BLaER1 treated with 17β-estradiol and CSF1 and Interleukin-3, amounts not matched to agents 10 nM and 100 nM (cell line): ENCODE results near the gene TC2N.
"Not testable (repeated sequence)": the region's sequence is repeated elsewhere in the genome, so short reads cannot be mapped to it uniquely, and the experiment has no call there.

Experiments
- H3K27ac ChIP-seq, 11 experiments: shearing (Covaris generic); formaldehyde crosslinking; 2 replicates each; pipeline ENCODE4 v1.8.1; 2022
- H3K27me3 ChIP-seq, 11 experiments: shearing (Covaris generic); formaldehyde crosslinking; 2 replicates each; pipeline ENCODE4 v1.8.1; 2022
- H3K36me3 ChIP-seq, 11 experiments: shearing (Covaris generic); formaldehyde crosslinking; 2 replicates each; pipeline ENCODE4 v1.8.1; 2022
- H3K4me1 ChIP-seq, 10 experiments: shearing (Covaris generic); formaldehyde crosslinking; 2 replicates each; pipeline ENCODE4 v1.8.1; 2022
- H3K4me2 ChIP-seq, 11 experiments: shearing (Covaris generic); formaldehyde crosslinking; 2 replicates each; pipeline ENCODE4 v1.8.1; 2022
- H3K4me3 ChIP-seq, 10 experiments: shearing (Covaris generic); formaldehyde crosslinking; 2 replicates each; pipeline ENCODE4 v1.8.1; 2022
- H3K9ac ChIP-seq, 11 experiments: shearing (Covaris generic); formaldehyde crosslinking; 2 replicates each; pipeline ENCODE4 v1.8.1; 2022
- H3K9me3 ChIP-seq, 11 experiments: shearing (Covaris generic); formaldehyde crosslinking; replicated peaks in 1 of 11; 2 replicates each; pipeline ENCODE4 v1.8.1; 2022
- H4K20me1 ChIP-seq, 11 experiments: shearing (Covaris generic); formaldehyde crosslinking; 2 replicates each; pipeline ENCODE4 v1.8.1; 2022
- Cebpa-rat ChIP-seq, 11 experiments: shearing (Covaris generic); IDR thresholded peaks; 2 replicates each; pipeline ENCODE4 v1.8.1; 2022

Gene TC2N

DNA sequence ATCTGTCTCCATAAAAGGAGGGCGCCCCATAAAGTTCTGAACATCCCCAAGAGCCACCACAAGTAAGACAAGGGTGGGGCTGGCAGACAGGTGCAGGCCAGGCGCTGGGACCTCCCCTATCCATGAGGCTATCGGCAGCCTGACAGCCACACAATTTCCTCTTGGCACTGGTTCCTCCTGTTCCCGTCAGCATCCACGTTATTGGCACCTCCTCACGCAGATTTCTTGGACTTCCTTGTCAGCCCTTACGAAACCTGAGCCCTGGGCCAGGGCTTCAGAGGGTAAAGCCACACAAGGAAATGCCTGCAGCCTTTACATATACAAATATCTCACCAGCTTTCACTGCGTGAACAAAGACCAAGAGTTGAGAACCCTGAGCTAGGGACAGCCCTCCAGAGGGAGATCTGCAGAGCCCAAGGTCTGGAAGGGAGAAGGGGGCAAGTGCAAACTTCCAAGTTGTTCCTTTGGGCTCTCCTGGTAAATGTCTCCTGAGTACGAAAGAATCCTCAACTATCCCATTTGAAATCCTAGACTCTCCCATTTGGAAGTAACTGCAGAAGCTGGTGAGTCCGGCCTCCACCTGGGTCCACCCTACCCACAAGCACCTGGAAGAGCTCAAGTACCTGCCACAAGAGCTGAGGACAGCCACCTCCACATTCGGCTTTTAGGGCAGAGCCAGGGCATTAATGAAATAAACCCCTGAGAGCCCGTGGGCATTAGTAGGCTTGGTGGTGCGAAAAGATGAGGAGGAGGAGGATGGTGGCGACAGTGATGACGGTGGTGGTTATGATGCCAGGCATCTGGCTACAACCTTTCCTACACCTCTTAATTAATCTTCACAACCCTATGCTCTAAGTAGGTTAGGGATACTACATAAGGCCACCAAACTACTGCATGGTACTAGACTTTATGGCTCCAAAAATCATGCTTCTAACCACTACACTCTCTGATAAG is 5.5 kb upstream of the TC2N start:
- H3K27me3 ChIP-seq: no peaks in the 10 kb centered on the region
- no peaks in the 10 kb centered on the region for H3K36me3 ChIP-seq
- no peak for TF ChIP-seq Cebpa-rat (IDR thresholded peaks at IDR 0.05)
- no peak overlapping the region for H3K4me3 ChIP-seq
- peak overlapping the region in 8 of 11 experiments; percentile 25 to 68 (median 46); a peak in 14 of 22 replicates for H3K27ac ChIP-seq
- H3K9me3 ChIP-seq: peaks cover 6 to 12% (median 11%) of the 10 kb centered on the region in 11 experiments; a peak in 20 of 22 replicates
- peaks cover 30 to 72% (median 65%) of the 10 kb centered on the region in 10 experiments for H3K4me1 ChIP-seq
- H3K9ac ChIP-seq: peak overlapping the region in 1 of 11 experiments; percentile 0; a peak in 1 of 22 replicates
- 0 out of 22 replicates have a peak, but pooled peaks cover 0 to 5% (median 0%) of the 10 kb centered on the region in 11 experiments for H4K20me1 ChIP-seq
- peak overlapping the region; percentile 71 to 90 (median 79) for H3K4me2 ChIP-seq

DNA sequence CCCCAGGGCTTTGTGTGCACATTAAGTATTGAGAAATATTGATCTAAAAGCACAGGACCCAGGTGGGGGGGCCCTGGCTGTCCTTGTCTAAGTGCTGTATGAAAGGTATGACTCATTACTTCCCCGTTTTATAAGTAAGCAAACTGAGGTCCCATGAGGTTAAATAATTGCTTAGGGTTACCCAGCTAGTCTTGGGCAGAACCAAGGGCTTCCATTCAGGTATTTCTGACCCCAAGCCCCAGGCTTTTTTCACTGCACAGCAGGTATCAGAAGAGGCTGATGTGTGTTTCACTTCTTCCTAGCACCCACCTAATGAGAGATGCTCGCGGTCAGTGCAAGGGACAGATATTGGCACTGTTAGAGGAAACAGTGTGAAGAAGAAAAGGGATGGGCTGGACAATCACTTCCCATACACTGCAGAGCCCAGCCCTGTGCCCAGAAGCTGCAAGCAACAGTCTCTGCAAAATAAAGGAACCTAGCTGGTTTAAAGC is 4.7 kb upstream of the TC2N start:
- TF ChIP-seq Cebpa-rat (IDR thresholded peaks at IDR 0.05): no peak
- H3K9me3 ChIP-seq: peaks cover 6 to 16% (median 14%) of the 10 kb centered on the region in 11 experiments; a peak in 20 of 22 replicates
- H4K20me1 ChIP-seq: 0 out of 22 replicates have a peak, but pooled peaks cover 0 to 5% (median 0%) of the 10 kb centered on the region in 11 experiments
- H3K4me2 ChIP-seq: peak overlapping the region; percentile 71 to 90 (median 79)
- no peaks in the 10 kb centered on the region for H3K36me3 ChIP-seq
- no peaks in the 10 kb centered on the region for H3K27me3 ChIP-seq
- no peak overlapping the region for H3K4me3 ChIP-seq
- peaks cover 31 to 72% (median 65%) of the 10 kb centered on the region in 10 experiments for H3K4me1 ChIP-seq
- H3K27ac ChIP-seq: peak overlapping the region in 8 of 11 experiments; percentile 25 to 68 (median 46); a peak in 10 of 22 replicates
- H3K9ac ChIP-seq: peak overlapping the region in 1 of 11 experiments; percentile 10; a peak in 1 of 22 replicates

DNA sequence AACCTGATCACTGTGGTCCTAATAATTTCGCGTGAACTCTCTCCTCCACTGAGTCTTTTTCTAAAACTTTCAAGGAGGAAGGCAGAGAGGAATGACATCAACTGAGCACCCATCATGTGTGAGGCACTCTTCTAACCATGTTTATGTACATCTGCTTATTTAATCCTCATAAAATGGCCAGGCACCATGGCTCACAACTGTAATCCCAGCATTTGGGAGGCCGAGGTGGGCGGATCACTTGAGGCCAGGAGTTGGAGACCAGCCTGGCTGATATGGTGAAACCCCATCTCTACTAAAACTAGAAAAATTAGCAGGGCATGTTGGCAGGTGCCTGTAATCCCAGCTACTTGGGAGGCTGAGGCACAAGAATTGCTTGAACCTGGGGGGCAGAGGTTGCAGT is 4.1 kb upstream of the TC2N start:
- not testable (repeated sequence) for H3K4me3 ChIP-seq, H4K20me1 ChIP-seq, H3K36me3 ChIP-seq, H3K27ac ChIP-seq, H3K9ac ChIP-seq, H3K27me3 ChIP-seq
- H3K4me1 ChIP-seq: peaks cover 36 to 78% (median 71%) of the 10 kb centered on the region in 10 experiments
- peak overlapping the region in 10 of 11 experiments; percentile 71 to 90 (median 80); a peak in 20 of 22 replicates for H3K4me2 ChIP-seq
- H3K9me3 ChIP-seq: peaks cover 6 to 16% (median 14%) of the 10 kb centered on the region in 11 experiments; a peak in 20 of 22 replicates

DNA sequence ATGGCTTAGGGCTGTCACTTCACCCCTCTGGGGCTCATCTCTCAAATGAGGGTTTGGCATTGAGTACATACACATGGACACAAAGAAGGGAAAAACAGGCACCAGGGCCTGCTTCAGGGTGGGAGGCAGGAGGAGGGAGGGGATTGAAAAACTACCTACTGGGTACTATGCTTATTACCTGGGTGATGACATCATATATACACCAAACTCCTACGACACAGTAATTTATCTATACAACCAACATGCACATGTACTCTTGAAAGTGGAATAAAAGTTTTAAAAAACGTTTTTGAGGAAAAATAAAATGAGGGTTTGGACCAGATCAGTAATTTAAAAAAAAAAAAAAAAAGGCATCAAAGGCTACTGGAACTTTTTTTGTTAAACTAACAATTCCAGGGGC is 3.6 kb upstream of the TC2N start:
- Histone ChIP-seq H3K9me3 (peaks cover 6 to 16% (median 14%) of the 10 kb centered on the region in 11 experiments; a peak in 20 of 22 replicates), H4K20me1 (0 out of 22 replicates have a peak, but pooled peaks cover 0 to 5% (median 0%) of the 10 kb centered on the region in 11 experiments), H3K4me1 (peaks cover 37 to 83% (median 76%) of the 10 kb centered on the region in 10 experiments), H3K36me3 (no peaks in the 10 kb centered on the region), H3K4me2 (peak overlapping the region in 5 of 11 experiments; percentile 56 to 77 (median 72); a peak in 7 of 22 replicates), H3K4me3 (no peak overlapping the region), H3K27me3 (no peaks in the 10 kb centered on the region), H3K27ac (0 out of 22 replicates have a peak overlapping the region, but pooled peaks of 1 of the 11 experiments have one; percentile 30), H3K9ac (no peak overlapping the region)
- no peak for TF ChIP-seq Cebpa-rat (IDR thresholded peaks at IDR 0.05)

DNA sequence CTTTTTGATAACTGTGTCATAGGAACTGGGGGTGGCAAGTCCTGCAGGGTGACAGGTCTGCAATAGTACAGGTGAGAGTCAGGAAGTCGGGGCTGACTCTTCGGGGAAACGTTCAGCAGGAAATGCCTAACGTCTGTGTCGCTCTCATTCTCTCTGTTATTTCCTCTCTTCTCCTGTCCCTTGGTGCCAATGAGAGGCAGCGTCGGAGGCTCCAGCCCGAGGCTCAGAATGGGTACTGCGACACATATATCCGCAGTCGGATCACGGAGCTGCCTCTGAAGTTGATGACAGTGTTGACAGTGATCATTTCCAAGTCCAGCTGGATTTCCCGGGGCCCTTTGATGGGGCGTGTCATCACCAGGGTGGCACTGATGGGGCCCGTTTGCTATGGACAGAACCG is 2.7 kb upstream of the TC2N start:
- H3K4me2 ChIP-seq: peak overlapping the region in 10 of 11 experiments; percentile 3 to 77 (median 64); a peak in 18 of 22 replicates
- H3K27me3 ChIP-seq: no peaks in the 10 kb centered on the region
- H3K36me3 ChIP-seq: no peaks in the 10 kb centered on the region
- no peak for TF ChIP-seq Cebpa-rat (IDR thresholded peaks at IDR 0.05)
- no peak overlapping the region; a peak in 1 of 22 replicates for H3K9ac ChIP-seq
- peak overlapping the region in 2 of 11 experiments; percentile 21 to 30; a peak in 2 of 22 replicates for H3K27ac ChIP-seq
- peaks cover 37 to 81% (median 72%) of the 10 kb centered on the region in 10 experiments for H3K4me1 ChIP-seq
- H3K9me3 ChIP-seq: peaks cover 6 to 16% (median 14%) of the 10 kb centered on the region in 11 experiments; a peak in 20 of 22 replicates
- H4K20me1 ChIP-seq: 0 out of 22 replicates have a peak, but pooled peaks cover 0 to 5% (median 0%) of the 10 kb centered on the region in 11 experiments
- no peak overlapping the region for H3K4me3 ChIP-seq

DNA sequence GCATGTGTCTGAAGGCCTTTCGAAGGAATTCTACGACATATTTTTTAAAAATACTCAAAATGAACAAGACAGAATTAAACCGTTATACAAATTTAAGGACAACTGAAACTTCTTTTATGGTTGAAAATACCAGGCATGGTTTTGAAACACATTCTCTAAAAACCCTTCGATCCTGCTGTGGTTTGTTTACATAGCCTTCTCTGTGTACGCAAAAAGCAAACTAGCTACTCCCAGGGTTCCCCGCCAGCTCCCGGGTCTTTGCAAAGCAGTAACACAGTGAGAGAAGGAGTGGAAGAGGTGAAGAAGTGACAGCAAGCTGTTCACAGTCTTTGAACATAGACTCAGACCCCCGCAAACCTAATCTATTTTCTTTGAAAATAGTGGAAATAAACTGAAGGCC is 2.2 kb upstream of the TC2N start:
- no peaks in the 10 kb centered on the region for H3K36me3 ChIP-seq
- peaks cover 37 to 77% (median 67%) of the 10 kb centered on the region in 10 experiments for H3K4me1 ChIP-seq
- no peaks in the 10 kb centered on the region for H3K27me3 ChIP-seq
- 0 out of 22 replicates have a peak, but pooled peaks cover 0 to 5% (median 0%) of the 10 kb centered on the region in 11 experiments for H4K20me1 ChIP-seq
- H3K9me3 ChIP-seq: peaks cover 6 to 16% (median 14%) of the 10 kb centered on the region in 11 experiments; a peak in 20 of 22 replicates
- H3K4me2 ChIP-seq: peak overlapping the region in 10 of 11 experiments; percentile 3 to 77 (median 64); a peak in 16 of 22 replicates
- H3K27ac ChIP-seq: 0 out of 22 replicates have a peak overlapping the region, but pooled peaks of 1 of the 11 experiments have one; percentile 21
- no peak for TF ChIP-seq Cebpa-rat (IDR thresholded peaks at IDR 0.05)
- no peak overlapping the region for H3K9ac ChIP-seq
- no peak overlapping the region for H3K4me3 ChIP-seq

DNA sequence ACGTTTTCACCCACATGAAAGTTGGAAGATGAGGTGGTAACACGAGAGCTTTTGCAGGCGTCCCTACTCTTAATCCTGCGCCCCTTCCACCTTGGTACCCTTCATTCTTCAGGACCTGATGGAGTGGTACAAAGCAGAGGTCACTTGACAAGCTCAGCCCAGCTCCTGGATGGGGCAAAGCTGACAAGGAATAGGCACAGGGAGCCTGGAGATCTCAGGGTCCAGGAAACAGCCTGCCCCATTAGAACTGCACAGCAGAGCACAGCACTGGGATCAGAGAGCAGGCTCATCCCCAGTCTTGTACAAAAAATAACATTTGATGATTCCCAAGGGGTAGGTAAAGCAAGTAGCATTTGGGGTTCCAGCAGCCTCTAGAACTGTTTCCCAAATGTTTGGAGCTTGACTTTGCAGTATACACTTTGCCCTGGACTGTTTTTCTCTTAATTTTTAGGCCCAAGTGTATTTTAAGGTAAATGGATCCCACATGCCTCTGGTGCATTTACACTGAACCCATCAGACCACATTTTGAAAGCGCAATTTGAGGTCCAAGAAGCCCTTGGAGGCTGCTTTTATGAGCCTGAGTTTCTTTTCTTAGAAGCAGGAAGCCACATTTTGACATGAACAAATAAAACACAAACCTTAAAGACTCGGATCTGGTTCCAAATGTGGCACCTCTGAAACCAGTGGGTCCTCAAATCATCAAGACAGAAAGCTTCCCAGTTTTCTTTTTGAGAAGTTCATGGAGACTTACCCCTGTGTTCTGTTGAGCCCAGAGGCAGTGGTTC is 633 bp downstream of the TC2N start:
- Histone ChIP-seq H4K20me1 (no peaks in the 10 kb centered on the region), H3K36me3 (no peaks in the 10 kb centered on the region), H3K4me1 (peaks cover 18 to 49% (median 41%) of the 10 kb centered on the region in 10 experiments), H3K27ac (no peak overlapping the region), H3K27me3 (no peaks in the 10 kb centered on the region), H3K9ac (peak overlapping the region in 2 of 11 experiments; percentile 1 to 26; a peak in 1 of 22 replicates), H3K9me3 (peaks cover 6 to 16% (median 14%) of the 10 kb centered on the region in 11 experiments; a peak in 20 of 22 replicates), H3K4me2 (peak overlapping the region; percentile 4 to 79 (median 69); a peak in 20 of 22 replicates), H3K4me3 (no peak overlapping the region; a peak in 1 of 20 replicates)
- TF ChIP-seq Cebpa-rat (IDR thresholded peaks at IDR 0.05): no peak

DNA sequence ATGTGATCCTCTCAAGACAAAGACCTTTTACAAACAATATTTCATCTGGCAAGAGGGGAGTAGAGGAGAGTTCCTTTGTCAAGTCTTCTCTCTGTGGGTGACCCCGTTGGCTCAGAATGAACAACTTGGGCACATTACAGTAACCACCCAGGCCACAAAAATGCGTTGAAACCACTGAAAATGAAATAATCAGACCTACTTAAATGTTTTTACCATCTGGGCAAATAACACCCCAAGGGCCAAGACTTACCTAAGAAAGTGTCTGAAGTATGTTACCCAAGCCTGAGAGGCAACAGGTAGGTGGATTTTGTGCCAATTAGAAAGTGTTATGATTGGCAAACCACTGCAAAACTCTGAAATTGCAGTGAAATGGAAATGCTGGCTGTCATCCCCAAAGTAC is 1.3 kb downstream of the TC2N start:
- Histone ChIP-seq H3K36me3 (no peaks in the 10 kb centered on the region), H3K4me1 (peaks cover 21 to 49% (median 42%) of the 10 kb centered on the region in 10 experiments), H3K27ac (no peak overlapping the region), H3K9ac (no peak overlapping the region), H3K27me3 (no peaks in the 10 kb centered on the region), H3K4me3 (no peak overlapping the region), H3K9me3 (peaks cover 6 to 16% (median 14%) of the 10 kb centered on the region in 11 experiments; a peak in 20 of 22 replicates), H3K4me2 (peak overlapping the region in 8 of 11 experiments; percentile 56 to 79 (median 71); a peak in 16 of 22 replicates), H4K20me1 (no peaks in the 10 kb centered on the region)
- TF ChIP-seq Cebpa-rat (IDR thresholded peaks at IDR 0.05): no peak
